HL-60/S4 treated with retinoic acid at 250 ng/mL for 4 days and 3 days (cell line): Measurements from ENCODE around the gene CASQ2.

Source experiments
- in situ Hi-C: fragments of 300-500 bp; cut with MboI; formaldehyde crosslinking; loops from 2 replicates; pipeline ENCODE4 v1.7.0; 2022; ENCODE audit warnings: low sequenced_read_pairs

CASQ2 gene

GRCh38 chr1:115746021-115746690, 22.4 kb downstream of the CASQ2 start:
- in situ Hi-C loops = no loop called here

- in situ Hi-C loops = no loop called here
Observed at GRCh38 chr1:115744646-115745275, 23.8 kb downstream of the CASQ2 start.

- in situ Hi-C loops = no loop called here
Observed at GRCh38 chr1:115740811-115741210, 27.7 kb downstream of the CASQ2 start.

GRCh38 chr1:115732316-115732715, 36.2 kb downstream of the CASQ2 start:
- in situ Hi-C loops = no loop called here

GRCh38 chr1:115729756-115730155, 38.8 kb downstream of the CASQ2 start:
- in situ Hi-C loops = no loop called here

GRCh38 chr1:115728341-115728740, 40.2 kb downstream of the CASQ2 start:
- in situ Hi-C loops = no loop called here

GRCh38 chr1:115727706-115728249, 40.7 kb downstream of the CASQ2 start:
- in situ Hi-C loops = no loop called here

GRCh38 chr1:115726570-115726969, 41.9 kb downstream of the CASQ2 start:
- in situ Hi-C loops = no loop called here

- in situ Hi-C loops = no loop called here
Observed at GRCh38 chr1:115726161-115726560, 42.4 kb downstream of the CASQ2 start.

- in situ Hi-C loops = no loop called here
Observed at GRCh38 chr1:115725600-115725999, 42.9 kb downstream of the CASQ2 start.

GRCh38 chr1:115723756-115724155, 44.8 kb downstream of the CASQ2 start:
- in situ Hi-C loops = no loop called here

- in situ Hi-C loops = no loop called here
Observed at GRCh38 chr1:115722221-115722620, 46.3 kb downstream of the CASQ2 start.

GRCh38 chr1:115719285-115719684, 49.2 kb downstream of the CASQ2 start:
- in situ Hi-C loops = loop anchor here (10.0 kb wide), 1 partner anchor 56 kb away; no protein-coding TSS in a partner anchor

GRCh38 chr1:115718011-115718754, 50.3 kb downstream of the CASQ2 start:
- in situ Hi-C loops = loop anchor here (10.0 kb wide), 1 partner anchor 57 kb away; no protein-coding TSS in a partner anchor

- in situ Hi-C loops = loop anchor here (10.0 kb wide), 1 partner anchor 57 kb away; no protein-coding TSS in a partner anchor
Observed at GRCh38 chr1:115717541-115717940, 51.0 kb downstream of the CASQ2 start.

GRCh38 chr1:115714572-115715141, 53.9 kb downstream of the CASQ2 start:
- in situ Hi-C loops = loop anchor here (10.0 kb wide), 1 partner anchor 60 kb away; no protein-coding TSS in a partner anchor

GRCh38 chr1:115713906-115714305, 54.6 kb downstream of the CASQ2 start:
- in situ Hi-C loops = loop anchor here (10.0 kb wide), 1 partner anchor 61 kb away; no protein-coding TSS in a partner anchor

- in situ Hi-C loops = loop anchor here (10.0 kb wide), 1 partner anchor 62 kb away; no protein-coding TSS in a partner anchor
Observed at GRCh38 chr1:115712911-115713609, 55.5 kb downstream of the CASQ2 start.

- in situ Hi-C loops = loop anchor here (10.0 kb wide), 1 partner anchor 64 kb away; no protein-coding TSS in a partner anchor
Observed at GRCh38 chr1:115710859-115711624, 57.5 kb downstream of the CASQ2 start.
